HepG2 (cell line): ENCODE results near the gene SYT7. TPM values are rescaled to one million over a fixed set of nuclear protein-coding genes. Genes with fewer than 3 reads are reported as not detected.

Experiments used
- ATRX ChIP-seq: sonication (generic); formaldehyde crosslinking; IDR thresholded peaks from 2 replicates; pipeline ENCODE4 v1.4.0; 2020; ENCODE audit warnings: missing genetic modification reagents, borderline replicate concordance
- GABPA ChIP-seq, 2 experiments: IDR thresholded peaks; 2 replicates each; pipeline ENCODE4 v1.6.1; 2011 to 2016; ENCODE audit warnings: low read depth in 2 of 2, low read length in 1 of 2, missing biosample characterization in 1 of 2, missing genetic modification characterization in 1 of 2
- KDM4B ChIP-seq: sonication (generic); formaldehyde crosslinking; IDR thresholded peaks from 2 replicates; pipeline ENCODE4 v1.4.0; 2020; ENCODE audit warnings: missing genetic modification reagents
- MTA1 ChIP-seq: sonication (generic); formaldehyde crosslinking; IDR thresholded peaks from 2 replicates; pipeline ENCODE4 v1.4.0; 2020; ENCODE audit warnings: missing genetic modification reagents, mild to moderate bottlenecking, borderline replicate concordance
- PRPF4 ChIP-seq: fragments of 200-400 bp; formaldehyde crosslinking; IDR thresholded peaks from 2 replicates; pipeline ENCODE4 v1.6.1; 2016; ENCODE audit warnings: low read length, low read depth; ENCODE audit not compliant: poor library complexity, severe bottlenecking
- REL ChIP-seq: sonication (generic); formaldehyde crosslinking; conservative IDR thresholded peaks from 2 replicates; pipeline ENCODE4 v1.8.0; 2022; ENCODE audit warnings: mild to moderate bottlenecking, missing genetic modification reagents, moderate library complexity
- REPIN1 ChIP-seq: sonication (generic); formaldehyde crosslinking; IDR thresholded peaks from 2 replicates; pipeline ENCODE4 v1.8.0; 2022; ENCODE audit warnings: missing genetic modification reagents, low read depth, mild to moderate bottlenecking, borderline replicate concordance
- RNF2 ChIP-seq: fragments of 450-650 bp; conservative IDR thresholded peaks from 2 replicates; pipeline ENCODE4 v1.6.1; 2016; ENCODE audit warnings: low read depth
- THAP7 ChIP-seq: sonication (generic); formaldehyde crosslinking; IDR thresholded peaks from 2 replicates; pipeline ENCODE4 v1.8.1; 2023; ENCODE audit warnings: mild to moderate bottlenecking, missing genetic modification reagents
- YEATS2 ChIP-seq: sonication (generic); formaldehyde crosslinking; IDR thresholded peaks from 2 replicates; pipeline ENCODE4 v1.4.0; 2020; ENCODE audit warnings: missing genetic modification reagents, borderline replicate concordance
- YEATS4 ChIP-seq: sonication (generic); formaldehyde crosslinking; IDR thresholded peaks from 2 replicates; pipeline ENCODE4 v1.4.0; 2020; ENCODE audit warnings: missing genetic modification reagents, borderline replicate concordance
- ZMAT5 ChIP-seq: sonication (generic); formaldehyde crosslinking; IDR thresholded peaks from 2 replicates; pipeline ENCODE4 v1.5.0; 2020; ENCODE audit warnings: mild to moderate bottlenecking, low read depth, missing genetic modification reagents, borderline replicate concordance
- ZNF180 ChIP-seq: sonication (generic); formaldehyde crosslinking; IDR thresholded peaks from 2 replicates; pipeline ENCODE4 v1.4.0; 2020; ENCODE audit warnings: low read depth, missing genetic modification reagents, borderline replicate concordance
- ZNF256 ChIP-seq: sonication (generic); formaldehyde crosslinking; conservative IDR thresholded peaks from 2 replicates; pipeline ENCODE4 v1.4.0; 2020; ENCODE audit warnings: missing genetic modification reagents
- ZNF547 ChIP-seq: sonication (generic); formaldehyde crosslinking; IDR thresholded peaks from 2 replicates; pipeline ENCODE4 v1.5.1; 2020; ENCODE audit warnings: mild to moderate bottlenecking, missing genetic modification reagents
- ZNF562 ChIP-seq: sonication (generic); formaldehyde crosslinking; IDR thresholded peaks from 2 replicates; pipeline ENCODE4 v1.8.0; 2022; ENCODE audit warnings: missing genetic modification reagents, borderline replicate concordance
- ZNF639 ChIP-seq: conservative IDR thresholded peaks from 2 replicates; pipeline ENCODE4 v1.6.1; 2018; ENCODE audit warnings: missing genetic modification reagents
- ZNF879 ChIP-seq: sonication (generic); formaldehyde crosslinking; IDR thresholded peaks from 2 replicates; pipeline ENCODE4 v1.8.1; 2023; ENCODE audit warnings: missing genetic modification reagents
- polyA plus RNA-seq, 8 experiments: library from polyadenylated mRNA; depleted of rRNA in 3 of 8; stranded (reverse) in 7 of 8; unstranded in 1 of 8; fragments of >200 nt; fragmentation: Illumina TruSeq in 4 of 8; extraction: Trizol in 4 of 8; gene quantifications; 2 replicates each; pipeline versions ENCODE4 v1.2.1 to v1.2.3, GENCODE V29; 2011 to 2016; ENCODE audit warnings: low read depth in 4 of 8, missing spikeins in 1 of 8, mixed read lengths in 1 of 8; ENCODE audit not compliant: insufficient read depth in 1 of 8
- total RNA-seq, 5 experiments: library from RNA; depleted of rRNA; stranded (reverse); fragments of >200 nt; fragmentation: Illumina TruSeq; extraction: Trizol; gene quantifications; 2 replicates each; pipeline ENCODE4 v1.2.3, GENCODE V29; 2016; ENCODE audit warnings: low read depth in 1 of 5
- TF ChIP-seq, protein P1 (sequence below), 2 experiments: IDR thresholded peaks; 2 replicates each; pipeline ENCODE4 v1.6.1; 2011 to 2012; ENCODE audit warnings: low read length in 2 of 2, borderline replicate concordance in 1 of 2, low read depth in 1 of 2, mild to moderate bottlenecking in 1 of 2, moderate library complexity in 1 of 2
- TF ChIP-seq, protein P2 (sequence below): sonication (generic); formaldehyde crosslinking; IDR thresholded peaks from 2 replicates; pipeline ENCODE4 v1.8.0; 2022; ENCODE audit warnings: mild to moderate bottlenecking, missing genetic modification reagents; ENCODE audit not compliant: insufficient replicate concordance

The SYT7 gene
- total and polyA plus RNA-seq, 2 of the 13 experiments (the other 11 are each of a cell fraction or from before 2014, with no cell fraction given) = 1.4 to 4.4 TPM

GRCh38 chr11:61567286-61568061 is 13.4 kb downstream of the SYT7 start (continued):
- TF ChIP-seq, protein P1, sequence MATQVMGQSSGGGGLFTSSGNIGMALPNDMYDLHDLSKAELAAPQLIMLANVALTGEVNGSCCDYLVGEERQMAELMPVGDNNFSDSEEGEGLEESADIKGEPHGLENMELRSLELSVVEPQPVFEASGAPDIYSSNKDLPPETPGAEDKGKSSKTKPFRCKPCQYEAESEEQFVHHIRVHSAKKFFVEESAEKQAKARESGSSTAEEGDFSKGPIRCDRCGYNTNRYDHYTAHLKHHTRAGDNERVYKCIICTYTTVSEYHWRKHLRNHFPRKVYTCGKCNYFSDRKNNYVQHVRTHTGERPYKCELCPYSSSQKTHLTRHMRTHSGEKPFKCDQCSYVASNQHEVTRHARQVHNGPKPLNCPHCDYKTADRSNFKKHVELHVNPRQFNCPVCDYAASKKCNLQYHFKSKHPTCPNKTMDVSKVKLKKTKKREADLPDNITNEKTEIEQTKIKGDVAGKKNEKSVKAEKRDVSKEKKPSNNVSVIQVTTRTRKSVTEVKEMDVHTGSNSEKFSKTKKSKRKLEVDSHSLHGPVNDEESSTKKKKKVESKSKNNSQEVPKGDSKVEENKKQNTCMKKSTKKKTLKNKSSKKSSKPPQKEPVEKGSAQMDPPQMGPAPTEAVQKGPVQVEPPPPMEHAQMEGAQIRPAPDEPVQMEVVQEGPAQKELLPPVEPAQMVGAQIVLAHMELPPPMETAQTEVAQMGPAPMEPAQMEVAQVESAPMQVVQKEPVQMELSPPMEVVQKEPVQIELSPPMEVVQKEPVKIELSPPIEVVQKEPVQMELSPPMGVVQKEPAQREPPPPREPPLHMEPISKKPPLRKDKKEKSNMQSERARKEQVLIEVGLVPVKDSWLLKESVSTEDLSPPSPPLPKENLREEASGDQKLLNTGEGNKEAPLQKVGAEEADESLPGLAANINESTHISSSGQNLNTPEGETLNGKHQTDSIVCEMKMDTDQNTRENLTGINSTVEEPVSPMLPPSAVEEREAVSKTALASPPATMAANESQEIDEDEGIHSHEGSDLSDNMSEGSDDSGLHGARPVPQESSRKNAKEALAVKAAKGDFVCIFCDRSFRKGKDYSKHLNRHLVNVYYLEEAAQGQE (IDR thresholded peaks at IDR 0.05; ENCODE audit: borderline replicate concordance in 1 of 2, low read depth in 1 of 2, low read length in 2 of 2) = peak in 1 of 2 experiments; percentile 99
- TF ChIP-seq ZNF547 (CRISPR knock-in tag) = peak; percentile 100
- TF ChIP-seq GABPA (IDR thresholded peaks at IDR 0.05; ENCODE audit: low read depth, low read length) = no peak
- peak; percentile 81 for TF ChIP-seq GABPA (CRISPR knock-in tag; IDR thresholded peaks at IDR 0.05; ENCODE audit: low read depth)
- no peak for TF ChIP-seq PRPF4
- peak; percentile 99 for TF ChIP-seq THAP7
- peak; percentile 100 for TF ChIP-seq ZNF879 (CRISPR knock-in tag)
- TF ChIP-seq MTA1 = peak; percentile 89; the same call in 1 of the 2 replicates
- peak; percentile 98 for TF ChIP-seq YEATS2 (CRISPR knock-in tag)
- peak; percentile 99 for TF ChIP-seq ZNF639 (CRISPR knock-in tag)
- peak; percentile 100 for TF ChIP-seq REL (CRISPR knock-in tag)
- TF ChIP-seq, protein P2, sequence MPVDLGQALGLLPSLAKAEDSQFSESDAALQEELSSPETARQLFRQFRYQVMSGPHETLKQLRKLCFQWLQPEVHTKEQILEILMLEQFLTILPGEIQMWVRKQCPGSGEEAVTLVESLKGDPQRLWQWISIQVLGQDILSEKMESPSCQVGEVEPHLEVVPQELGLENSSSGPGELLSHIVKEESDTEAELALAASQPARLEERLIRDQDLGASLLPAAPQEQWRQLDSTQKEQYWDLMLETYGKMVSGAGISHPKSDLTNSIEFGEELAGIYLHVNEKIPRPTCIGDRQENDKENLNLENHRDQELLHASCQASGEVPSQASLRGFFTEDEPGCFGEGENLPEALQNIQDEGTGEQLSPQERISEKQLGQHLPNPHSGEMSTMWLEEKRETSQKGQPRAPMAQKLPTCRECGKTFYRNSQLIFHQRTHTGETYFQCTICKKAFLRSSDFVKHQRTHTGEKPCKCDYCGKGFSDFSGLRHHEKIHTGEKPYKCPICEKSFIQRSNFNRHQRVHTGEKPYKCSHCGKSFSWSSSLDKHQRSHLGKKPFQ (CRISPR knock-in tag) = peak; percentile 99
- TF ChIP-seq ZMAT5 (CRISPR knock-in tag) = peak; percentile 99
- TF ChIP-seq ATRX (CRISPR knock-in tag) = peak; percentile 98; the same call in 1 of the 2 replicates
- peak; percentile 91 for TF ChIP-seq YEATS4
- TF ChIP-seq KDM4B = peak; percentile 100
- TF ChIP-seq REPIN1 = peak; percentile 100
- no peak for TF ChIP-seq RNF2
- no peak; the same call in none of the 2 replicates for TF ChIP-seq ZNF562 (CRISPR knock-in tag)
- TF ChIP-seq ZNF256 (CRISPR knock-in tag) = peak; percentile 100
- peak; percentile 98; the same call in 1 of the 2 replicates for TF ChIP-seq ZNF180 (CRISPR knock-in tag)
